Measurements from ENCODE around the gene ABCB11. TPM values are rescaled to one million over a fixed set of nuclear protein-coding genes. Genes with fewer than 3 reads are reported as not detected.

Gene ABCB11
- polyA plus RNA-seq, 1 of the 3 experiments (the other 2 are of a cell fraction): not detected

GRCh38 chr2:169026056-169026455 lies 5.1 kb downstream of the ABCB11 start:
- ChIA-PET POLR2A (no interaction called here), CTCF (no interaction called here)
- no peak for DNase-seq
- H4K20me1 ChIP-seq (ENCODE audit: insufficient read depth): no peaks in the 10 kb centered on the region
- H3K79me2 ChIP-seq (ENCODE audit: insufficient read depth): no peaks in the 10 kb centered on the region
- H3F3A ChIP-seq (replicated peaks; ENCODE audit: insufficient read depth): peaks cover 3% of the 10 kb centered on the region
- H2AFZ ChIP-seq (ENCODE audit: low read depth): no peak overlapping the region
- no peaks in the 10 kb centered on the region for H3K27me3 ChIP-seq (ENCODE audit: insufficient read depth)
- no peaks in the 10 kb centered on the region for H3K9me3 ChIP-seq
- H3K27ac ChIP-seq (ENCODE audit: low read depth in 2 of 2, low read length in 1 of 2): no peak overlapping the region
- H3K9me2 ChIP-seq: peaks cover 5% of the 10 kb centered on the region; the same call in 1 of the 2 replicates
- no peaks in the 10 kb centered on the region for H3K36me3 ChIP-seq (replicated peaks in 1 of 2; ENCODE audit: control insufficient read depth in 1 of 2, insufficient read depth in 2 of 2, low read length in 1 of 2)
- no peak overlapping the region for H3K9ac ChIP-seq
- no peak for TF ChIP-seq POLR2AphosphoS5 (IDR thresholded peaks at IDR 0.05; ENCODE audit: low read depth, low read length)
- no peak for TF ChIP-seq REST (IDR thresholded peaks at IDR 0.05; ENCODE audit: low read depth, low read length)
- TF ChIP-seq ELF1 (IDR thresholded peaks at IDR 0.05): no peak
- TF ChIP-seq SMC3 (IDR thresholded peaks at IDR 0.05; ENCODE audit: low read depth, low read length): no peak
- no peak for TF ChIP-seq ZBTB33 (IDR thresholded peaks at IDR 0.05; ENCODE audit: borderline replicate concordance, low read depth)
- no peak for TF ChIP-seq FOXJ3 (CRISPR knock-in tag; IDR thresholded peaks at IDR 0.05)
- no peak for TF ChIP-seq JUND (IDR thresholded peaks at IDR 0.05)
- no peak for TF ChIP-seq USF2 (IDR thresholded peaks at IDR 0.05; ENCODE audit: borderline replicate concordance, low read depth, low read length)
- TF ChIP-seq NRF1 (IDR thresholded peaks at IDR 0.05; ENCODE audit: low read depth, low read length): no peak
- TF ChIP-seq CTCF (IDR thresholded peaks at IDR 0.05): no peak
- TF ChIP-seq GATA2 (CRISPR knock-in tag; IDR thresholded peaks at IDR 0.05): no peak
- TF ChIP-seq SIN3A (IDR thresholded peaks at IDR 0.05; ENCODE audit: borderline replicate concordance, low read depth, low read length): no peak
- TF ChIP-seq TEAD4 (IDR thresholded peaks at IDR 0.05; ENCODE audit: borderline replicate concordance, insufficient read depth): no peak
- H3K4me1 ChIP-seq (ENCODE audit: control insufficient read depth in 1 of 2, insufficient read depth in 2 of 2, low read depth in 1 of 2, low read length in 1 of 2): no peaks in the 10 kb centered on the region
- H3K4me3 ChIP-seq (ENCODE audit: low read depth in 2 of 2, low read length in 1 of 2): no peak overlapping the region
- 20% methylated on average over 1 of the region's 1 CpG for WGBS (ENCODE audit: low lambda C conversion rate)
- no peak overlapping the region for H3K4me2 ChIP-seq

Data from SK-N-SH (cell line).